HG02763 (cell line): ENCODE results near the gene RPS6KA4.
A peak's percentile ranks its signal among the peaks of the same experiment; 100 is the strongest.

Experiments used
- ATAC-seq: cut with Tn5 transposase; IDR thresholded peaks from one replicate; pipeline ENCODE4 v1.9.1; 2021; ENCODE audit warnings: mild to moderate bottlenecking, moderate library complexity; ENCODE audit not compliant: unreplicated experiment

Gene RPS6KA4

DNA sequence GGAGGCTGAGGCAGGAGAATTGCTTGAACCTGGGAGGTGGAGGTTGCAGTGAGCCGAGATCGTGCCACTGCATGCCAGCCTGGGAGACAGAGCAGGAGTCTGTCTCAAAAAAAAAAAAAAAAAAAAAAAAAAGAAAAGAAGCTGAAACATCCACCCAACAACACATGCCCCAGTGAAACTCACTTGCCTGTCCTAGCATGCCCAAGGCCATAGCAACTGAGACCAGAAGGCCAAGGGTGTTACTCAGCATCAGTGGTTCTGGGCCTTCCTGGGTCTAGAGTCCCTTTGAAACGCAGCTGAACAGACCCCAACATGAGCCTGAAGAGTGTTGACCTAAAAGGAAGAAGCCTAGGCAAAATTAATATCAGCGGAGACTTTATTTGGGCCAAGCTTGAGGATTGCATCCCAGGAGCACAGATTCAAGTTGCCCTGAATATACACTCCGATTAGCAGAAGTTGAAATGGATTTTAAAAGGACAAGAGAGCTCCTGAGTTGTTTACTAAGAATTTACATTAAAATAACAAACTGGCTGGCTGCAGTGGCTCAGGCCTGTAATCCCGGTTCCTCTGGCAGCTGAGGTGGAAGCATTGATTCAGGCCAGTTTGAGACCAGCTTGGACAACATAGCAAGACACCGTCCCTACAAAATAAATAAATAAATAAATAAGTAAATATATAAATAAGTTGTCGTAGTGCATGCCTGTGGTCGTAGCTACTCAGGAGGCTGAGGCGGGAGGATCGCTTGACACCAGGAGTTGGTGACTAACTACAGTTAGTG is 34.1 kb upstream of the RPS6KA4 start:
- ATAC-seq: no peak

- ATAC-seq: no peak
These were observed 31.6 kb upstream of the RPS6KA4 start for GRCh38 chr11:64327375-64327774.

- no peak for ATAC-seq
These were observed 31.0 kb upstream of the RPS6KA4 start for GRCh38 chr11:64327993-64328392.

- ATAC-seq: no peak
These were observed 28.1 kb upstream of the RPS6KA4 start for GRCh38 chr11:64330888-64331287.

DNA sequence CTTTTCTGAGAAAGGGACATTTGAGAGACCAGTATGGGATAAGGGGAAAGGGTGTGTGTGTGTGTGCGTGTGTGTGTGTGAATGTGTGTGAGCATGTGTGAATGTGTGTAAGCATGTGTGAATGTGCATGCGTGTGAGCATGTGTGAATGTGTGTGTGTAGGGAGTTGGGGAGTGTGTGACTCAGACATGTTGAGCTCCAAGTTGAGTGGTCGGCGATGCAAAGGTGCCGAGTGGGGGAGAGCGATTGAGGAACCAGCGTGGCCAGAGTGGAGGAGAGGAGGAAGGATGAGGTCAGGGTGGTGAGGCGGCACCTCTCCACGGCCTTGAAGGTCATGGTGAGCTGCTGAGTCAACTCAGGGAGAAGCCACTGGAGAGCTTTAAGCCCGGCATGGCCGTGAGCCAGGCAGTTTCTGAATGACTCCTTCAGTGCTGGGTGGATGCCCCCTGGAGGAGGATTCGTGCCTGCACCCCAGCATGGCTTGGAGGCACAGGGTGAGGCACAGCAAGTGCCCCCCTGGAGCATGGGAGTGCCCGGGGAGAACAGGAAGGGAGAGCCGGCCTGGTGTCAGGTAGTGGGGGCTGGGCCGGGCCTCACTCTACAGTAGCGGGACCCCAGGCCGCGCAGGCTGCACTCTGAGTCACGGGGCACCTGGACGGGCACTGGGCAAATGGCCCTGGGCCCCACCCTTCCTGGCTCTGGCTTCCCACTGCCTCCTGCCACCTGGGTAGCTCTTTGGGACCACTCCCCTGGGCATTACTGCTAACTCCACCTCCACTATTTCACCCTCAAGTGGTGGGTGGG is 27.2 kb upstream of the RPS6KA4 start:
- no peak for ATAC-seq

DNA sequence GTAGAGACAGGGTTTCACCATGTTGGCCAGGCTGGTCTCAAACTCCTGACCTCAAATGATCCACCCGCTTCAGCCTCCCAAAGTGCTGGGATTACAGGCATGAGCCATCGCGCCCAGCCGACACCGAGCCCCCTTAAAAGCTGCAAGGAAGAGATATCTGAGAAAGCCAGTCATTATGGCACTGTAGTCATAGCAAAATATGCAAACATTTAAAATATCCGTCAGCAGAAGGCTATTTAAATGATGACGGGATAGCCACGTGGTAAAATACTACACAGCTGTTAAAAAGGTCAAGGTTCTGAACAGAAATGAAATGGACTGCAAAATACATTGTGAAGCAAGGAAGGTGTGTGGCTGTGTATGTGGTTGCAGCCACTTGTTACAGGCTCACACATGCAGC is 25.4 kb upstream of the RPS6KA4 start:
- no peak for ATAC-seq

- peak; percentile 66 for ATAC-seq
These were observed 23.9 kb upstream of the RPS6KA4 start for GRCh38 chr11:64334764-64335735.

- no peak for ATAC-seq
These were observed 21.3 kb upstream of the RPS6KA4 start for GRCh38 chr11:64337538-64338249.

GRCh38 chr11:64338716-64339115 is 20.2 kb upstream of the RPS6KA4 start:
- ATAC-seq: no peak

DNA sequence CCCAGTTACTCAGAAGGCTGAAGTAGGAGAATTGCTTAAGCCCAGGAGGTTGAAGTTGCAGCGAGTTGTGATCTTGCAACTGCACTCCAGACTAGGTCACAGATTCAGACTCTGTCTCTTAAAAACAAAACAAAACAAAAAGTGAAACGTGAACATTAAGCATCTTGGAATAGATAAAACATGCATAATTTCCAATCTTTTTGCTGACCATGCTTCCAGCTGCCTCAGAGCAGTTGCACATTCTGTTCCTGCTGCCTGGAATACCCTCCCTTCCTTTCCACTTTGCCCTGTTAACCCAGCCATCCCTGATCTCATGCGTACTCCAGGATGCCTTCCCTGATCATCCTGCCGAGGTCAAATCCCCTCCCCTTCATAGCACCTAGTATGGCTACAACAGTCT is 19.7 kb upstream of the RPS6KA4 start:
- ATAC-seq: no peak

DNA sequence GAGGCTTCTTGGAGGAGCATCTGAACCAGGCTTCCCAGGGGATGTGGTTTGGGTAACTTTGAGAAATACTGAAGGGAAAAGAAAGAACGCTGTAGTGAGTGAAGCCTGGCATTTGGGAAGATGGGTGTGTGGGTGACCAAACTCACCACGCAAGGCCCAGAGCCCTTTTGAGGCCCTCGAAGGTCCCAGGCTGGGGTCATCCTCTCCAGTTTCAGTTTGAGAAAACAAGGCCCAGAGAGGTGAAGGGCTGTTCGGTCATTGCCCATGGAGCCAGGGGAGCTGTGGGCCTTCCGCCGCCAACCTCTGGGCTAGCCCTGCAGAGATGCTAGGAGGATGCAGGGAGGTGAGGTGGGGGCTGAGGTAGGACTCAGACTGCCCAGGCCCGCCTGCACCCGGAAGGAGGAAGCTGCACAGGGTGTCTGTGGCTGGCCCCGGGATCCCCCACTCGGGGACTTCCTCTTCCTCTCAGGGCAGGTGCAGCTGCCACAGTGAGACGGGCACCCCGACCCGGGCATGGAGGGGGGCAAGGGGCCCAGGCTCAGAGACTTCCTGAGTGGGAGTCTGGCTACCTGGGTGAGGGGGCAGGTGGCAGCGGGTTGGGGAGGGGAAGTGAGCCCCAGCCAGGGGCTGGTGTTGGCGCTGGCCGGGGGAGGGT is 19.1 kb upstream of the RPS6KA4 start, which contains the start of gene CCDC88B:
CCDC88B (plus strand) TSS at position 451 of the 655 bp plus-strand sequence; CDS start at position 514, 63 bp downstream.
- ATAC-seq: peak; percentile 45

DNA sequence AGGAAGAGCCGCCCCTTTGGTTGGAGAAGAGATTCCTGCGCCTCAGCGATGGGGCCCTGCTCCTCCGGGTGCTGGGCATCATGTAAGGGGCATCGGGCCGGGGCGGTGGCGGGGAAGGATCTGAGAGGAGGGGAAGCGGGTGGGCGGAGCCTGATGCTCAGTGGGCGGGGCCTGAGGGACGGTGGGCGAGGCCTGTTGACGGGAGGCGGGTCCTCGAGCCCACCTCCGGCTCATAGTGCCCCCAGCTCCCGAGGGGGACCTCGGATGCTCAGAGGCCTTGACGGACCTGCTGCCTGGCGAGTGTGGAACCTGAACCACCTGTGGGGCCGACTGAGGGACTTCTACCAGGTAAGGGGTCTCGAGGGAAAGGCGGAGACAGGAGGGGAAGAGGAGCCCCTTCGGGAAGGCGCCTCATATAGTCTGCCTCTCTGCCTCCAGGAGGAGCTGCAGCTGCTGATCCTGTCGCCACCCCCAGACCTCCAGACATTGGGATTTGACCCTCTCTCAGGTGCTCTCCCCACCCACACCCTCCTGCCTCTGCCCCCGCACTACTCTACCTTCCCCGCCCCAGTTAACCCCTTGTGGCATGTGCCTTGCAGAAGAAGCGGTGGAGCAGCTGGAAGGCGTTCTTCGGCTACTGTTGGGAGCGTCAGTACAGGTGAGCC is 18.2 kb upstream of the RPS6KA4 start:
- peak; percentile 40 for ATAC-seq

DNA sequence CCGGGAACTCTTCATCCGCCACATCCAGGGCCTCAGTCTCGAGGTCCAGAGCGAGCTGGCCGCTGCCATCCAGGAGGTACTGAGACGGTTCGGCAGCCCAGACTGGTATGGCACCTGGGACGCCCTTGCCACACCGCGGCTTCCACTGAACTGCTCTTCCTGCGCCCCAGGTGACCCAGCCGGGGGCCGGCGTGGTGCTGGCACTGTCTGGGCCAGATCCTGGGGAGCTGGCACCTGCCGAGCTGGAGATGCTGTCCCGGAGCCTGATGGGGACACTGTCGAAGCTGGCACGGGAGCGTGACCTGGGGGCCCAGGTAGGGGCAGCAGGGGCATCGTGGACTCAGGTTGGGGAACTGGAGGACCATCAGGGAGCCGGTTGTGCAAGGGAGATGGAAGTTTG is 17.5 kb upstream of the RPS6KA4 start:
- ATAC-seq: no peak

DNA sequence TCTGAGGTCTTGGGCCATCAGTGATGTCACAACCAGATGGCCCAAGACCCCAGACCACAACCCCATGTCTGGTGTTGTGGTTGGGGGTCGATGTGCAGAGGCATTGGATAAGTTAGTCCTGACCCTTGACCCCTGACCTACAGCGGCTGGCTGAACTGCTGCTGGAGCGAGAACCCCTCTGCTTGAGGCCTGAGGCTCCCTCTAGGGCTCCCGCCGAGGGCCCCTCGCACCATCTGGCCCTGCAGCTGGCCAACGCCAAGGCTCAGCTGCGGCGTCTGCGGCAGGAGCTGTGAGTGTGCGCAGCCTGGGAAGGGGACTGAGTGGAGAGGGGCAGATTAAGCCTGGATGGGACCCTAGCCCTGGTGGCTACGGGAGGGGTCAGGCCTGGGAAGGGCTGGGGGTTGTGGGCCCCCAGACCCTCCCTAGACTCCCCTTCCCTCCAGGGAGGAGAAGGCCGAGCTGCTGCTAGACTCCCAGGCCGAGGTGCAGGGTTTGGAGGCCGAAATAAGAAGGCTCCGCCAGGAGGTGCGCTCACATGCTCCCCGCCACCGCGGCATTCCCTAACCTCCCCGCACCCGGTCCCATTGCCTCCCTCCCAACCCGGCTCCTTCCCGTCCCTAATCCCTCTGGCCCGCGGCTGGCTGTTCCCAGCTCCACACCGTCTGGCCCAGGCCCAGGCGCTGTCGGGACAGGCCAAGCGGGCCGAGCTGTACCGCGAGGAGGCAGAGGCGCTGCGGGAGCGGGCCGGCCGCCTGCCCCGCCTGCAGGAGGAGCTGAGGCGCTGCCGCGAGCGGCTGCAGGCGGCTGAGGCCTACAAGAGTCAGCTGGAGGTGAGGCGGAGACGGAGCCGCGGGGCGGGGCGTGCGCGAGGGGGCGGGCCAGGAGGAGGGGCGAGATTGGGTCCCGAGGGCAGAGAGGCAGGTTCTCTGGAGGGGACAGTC is 16.8 kb upstream of the RPS6KA4 start:
- ATAC-seq: no peak

DNA sequence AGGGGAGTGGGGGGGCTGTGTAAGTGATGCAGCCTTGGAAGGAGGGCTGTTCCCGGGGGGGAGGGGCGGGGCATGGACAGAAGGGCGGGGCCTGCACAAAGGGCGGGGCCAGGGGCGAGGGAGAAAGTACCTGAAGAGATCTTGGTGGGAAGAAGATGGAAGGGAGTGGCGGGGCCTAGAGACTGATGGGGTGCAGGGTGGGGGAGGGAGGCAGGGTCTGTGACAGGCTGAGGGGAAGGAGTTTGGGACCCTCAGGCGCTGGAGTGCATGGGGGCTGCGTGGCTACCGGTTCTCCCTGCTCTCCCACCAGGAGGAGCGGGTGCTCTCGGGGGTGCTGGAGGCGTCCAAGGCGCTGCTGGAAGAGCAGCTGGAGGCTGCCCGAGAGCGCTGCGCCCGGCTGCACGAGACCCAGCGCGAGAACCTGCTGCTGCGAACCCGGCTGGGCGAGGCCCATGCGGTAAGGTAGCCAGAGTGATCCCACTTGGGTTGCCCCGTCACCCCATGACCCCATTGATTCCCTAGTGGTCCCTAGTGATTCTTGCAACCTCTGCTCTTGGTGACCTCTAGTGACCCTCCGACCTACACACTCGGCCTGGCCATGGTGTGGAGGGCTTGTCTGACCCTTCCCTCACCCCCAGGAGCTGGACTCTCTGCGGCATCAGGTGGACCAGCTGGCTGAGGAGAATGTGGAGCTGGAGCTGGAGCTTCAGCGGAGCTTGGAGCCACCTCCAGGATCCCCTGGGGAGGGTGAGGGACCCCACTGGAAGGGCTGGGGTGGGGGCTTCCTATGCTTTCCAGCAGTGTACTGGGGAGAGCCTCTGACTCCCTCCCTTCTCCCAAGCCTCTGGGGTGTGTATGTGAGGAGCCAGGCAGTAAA is 15.9 kb upstream of the RPS6KA4 start:
- ATAC-seq: no peak

- no peak for ATAC-seq
These were observed 15.0 kb upstream of the RPS6KA4 start for GRCh38 chr11:64343767-64344559.
